Prostate gland (tissue), 2 donors: ENCODE measurements around the gene SRGAP3. TPM values are rescaled to one million over a fixed set of nuclear protein-coding genes. Genes with fewer than 3 reads are reported as not detected.

Experiments used
- DNase-seq: peaks from one replicate; pipeline ENCODE4 v3.0.0-alpha.2; 2019; ENCODE audit warnings: low spot score
- H3K27ac ChIP-seq, 2 donors: fragments of 200-600 bp; sonication (generic); 2 replicates each; pipeline ENCODE4 v1.5.1; 2017 to 2019
- H3K27me3 ChIP-seq: fragments of 200-600 bp; sonication (generic); replicated peaks from 2 replicates; pipeline ENCODE4 v1.5.1; 2019; ENCODE audit not compliant: insufficient read depth
- H3K36me3 ChIP-seq, 2 donors: fragments of 200-600 bp; sonication (generic); 1 replicate in 1 of 2; 2 replicates in 1 of 2; pipeline versions ENCODE4 v1.5.1 to v1.8.1; 2017 to 2019
- H3K4me1 ChIP-seq: fragments of 200-600 bp; sonication (generic); replicated peaks from 2 replicates; pipeline ENCODE4 v1.5.1; 2019
- H3K4me3 ChIP-seq, 2 donors: fragments of 200-600 bp; sonication (generic); 2 replicates each; pipeline ENCODE4 v1.5.1; 2017 to 2019
- H3K9me3 ChIP-seq: fragments of 200-600 bp; sonication (generic); 2 replicates; pipeline ENCODE4 v1.5.1; 2017
- CTCF ChIP-seq, 4 experiments: fragments of 200-600 bp in 2 of 4; fragments of 450-650 bp in 2 of 4; sonication (generic) in 2 of 4; IDR thresholded peaks; 1 replicate in 3 of 4; 2 replicates in 1 of 4; pipeline ENCODE4 v1.5.1; 2016 to 2019; ENCODE audit warnings: antibody characterized with exemption in 4 of 4, mild to moderate bottlenecking in 2 of 4, moderate library complexity in 2 of 4
- POLR2A ChIP-seq: fragments of 450-650 bp; IDR thresholded peaks from one replicate; pipeline ENCODE4 v1.6.1; 2016; ENCODE audit warnings: antibody characterized with exemption, mild to moderate bottlenecking
- POLR2AphosphoS5 ChIP-seq: sonication (generic); formaldehyde crosslinking; IDR thresholded peaks from one replicate; pipeline ENCODE4 v1.6.1; 2017; ENCODE audit warnings: antibody characterized with exemption
- WGBS: methylation state at CpG from one replicate; pipeline ENCODE4 v1.1.5; 2018; 5-methylcytosine and 5-hydroxymethylcytosine counted together
- intact Hi-C: fragments of 100-400 bp; cut with DNase I; formaldehyde crosslinking; loops from one replicate; pipeline ENCODE4 v1.14.2; 2022
- small RNA-seq, 2 donors: library from RNA; depleted of rRNA; stranded (forward); fragments of <200 nt; gene quantifications; one replicate each; pipeline ENCODE3, GENCODE V24; 2016
- total RNA-seq, 2 donors: library from RNA; depleted of rRNA; stranded (reverse); fragments of >200 nt; gene quantifications; one replicate each; pipeline ENCODE4 v1.1.0, GENCODE V29; 2016

SRGAP3 gene
- total RNA-seq, 2 donors from 2014 or later: 23.6 to 50.3 TPM

- Histone ChIP-seq H3K27ac (peak overlapping the region in 1 of 2 donors; percentile 64), H3K36me3 (no peaks in the 10 kb centered on the region), H3K4me1 (no peaks in the 10 kb centered on the region), H3K9me3 (no peaks in the 10 kb centered on the region), H3K27me3 (no peaks in the 10 kb centered on the region), H3K4me3 (no peak overlapping the region)
- no peak for DNase-seq
- TF ChIP-seq POLR2AphosphoS5 (peak; percentile 57), POLR2A (no peak)
- 49% methylated on average over 6 of the region's 6 CpGs for WGBS
- intact Hi-C loops: no loop called here
Measured at GRCh38 chr3:8937064-8938020, 312.1 kb downstream of the SRGAP3 start.

GRCh38 chr3:8932507-8932906 is 316.9 kb downstream of the SRGAP3 start:
- H3K36me3 ChIP-seq: no peaks in the 10 kb centered on the region

GRCh38 chr3:8931342-8931741 is 318.1 kb downstream of the SRGAP3 start:
- no peak for TF ChIP-seq POLR2A
- H3K9me3 ChIP-seq: no peaks in the 10 kb centered on the region
- H3K36me3 ChIP-seq: no peaks in the 10 kb centered on the region
- H3K27me3 ChIP-seq: no peaks in the 10 kb centered on the region
- no peak overlapping the region for H3K4me3 ChIP-seq
- intact Hi-C loops: no loop called here
- 76% methylated on average over 3 of the region's 3 CpGs for WGBS
- no peak overlapping the region for H3K27ac ChIP-seq
- H3K4me1 ChIP-seq: no peaks in the 10 kb centered on the region
- DNase-seq: no peak

More at GRCh38 chr3:8932507-8932906, 316.9 kb downstream of the SRGAP3 start:
- no peak for DNase-seq
- intact Hi-C loops: no loop called here
- WGBS: 84% methylated on average over 2 of the region's 2 CpGs
- H3K27me3 ChIP-seq: no peaks in the 10 kb centered on the region
- TF ChIP-seq CTCF (IDR thresholded peaks at IDR 0.05) (no peak), POLR2A (no peak), POLR2AphosphoS5 (no peak)
- H3K27ac ChIP-seq: no peak overlapping the region
- H3K9me3 ChIP-seq: no peaks in the 10 kb centered on the region
- H3K4me1 ChIP-seq: no peaks in the 10 kb centered on the region
- H3K4me3 ChIP-seq: no peak overlapping the region

Small RNA genes lying within 50 kb of the gene (small RNA-seq; reads per million reads assigned to genes)
- gene RF00416: 0 reads per million in 2 donors

Other genes with a start within 250 kb of the SRGAP3 start
- 10 to 100 TPM; 28.8 to 38.7 TPM for gene THUMPD3, start 113.4 kb upstream of the SRGAP3 start, total RNA-seq
- 100 to 1,000 TPM in 1 of 2 donors, 10 to 100 TPM in 1; 58.4 to 118 TPM for gene SETD5, start 148.0 kb upstream of the SRGAP3 start, total RNA-seq